WTC11 (cell line): ENCODE measurements around the gene C19orf73. TPM values are rescaled to one million over a fixed set of nuclear protein-coding genes. Genes with fewer than 3 reads are reported as not detected.
A peak's percentile ranks its signal among the peaks of the same experiment; 100 is the strongest.

ENCODE experiments used
- AR ChIP-seq: fragments of 250-450 bp; sonication (Bioruptor Pico); IDR thresholded peaks from 2 replicates; pipeline ENCODE4 v1.9.0; 2021; ENCODE audit warnings: mild to moderate bottlenecking
- ATF6 ChIP-seq: sonication (generic); formaldehyde crosslinking; IDR thresholded peaks from 2 replicates; pipeline ENCODE4 v1.8.1; 2023; ENCODE audit warnings: mild to moderate bottlenecking, missing genetic modification reagents
- CDX4 ChIP-seq: fragments of 250-450 bp; sonication (Bioruptor Pico); IDR thresholded peaks from 2 replicates; pipeline ENCODE4 v1.9.0; 2021; ENCODE audit warnings: moderate library complexity, mild to moderate bottlenecking, inconsistent platforms, borderline replicate concordance
- EMX1 ChIP-seq: fragments of 250-450 bp; sonication (Bioruptor Pico); IDR thresholded peaks from 2 replicates; pipeline ENCODE4 v1.8.0; 2021; ENCODE audit warnings: mild to moderate bottlenecking
- ESRRA ChIP-seq: sonication (generic); formaldehyde crosslinking; IDR thresholded peaks from 2 replicates; pipeline ENCODE4 v1.8.1; 2022; ENCODE audit warnings: mild to moderate bottlenecking, missing genetic modification reagents, borderline replicate concordance
- ETV6 ChIP-seq: sonication (generic); formaldehyde crosslinking; IDR thresholded peaks from 2 replicates; pipeline ENCODE4 v1.8.1; 2022; ENCODE audit warnings: mild to moderate bottlenecking, missing genetic modification reagents
- FOXJ3 ChIP-seq: sonication (generic); formaldehyde crosslinking; IDR thresholded peaks from 2 replicates; pipeline ENCODE4 v1.9.0; 2021; ENCODE audit warnings: missing genetic modification reagents, mild to moderate bottlenecking, borderline replicate concordance
- GABPB1 ChIP-seq: sonication (generic); formaldehyde crosslinking; IDR thresholded peaks from 2 replicates; pipeline ENCODE4 v1.8.1; 2023; ENCODE audit warnings: mild to moderate bottlenecking, missing genetic modification reagents
- JUN ChIP-seq: sonication (generic); formaldehyde crosslinking; IDR thresholded peaks from 2 replicates; pipeline ENCODE4 v1.8.0; 2023; ENCODE audit warnings: mild to moderate bottlenecking, missing genetic modification reagents
- MYBL2 ChIP-seq: sonication (generic); formaldehyde crosslinking; IDR thresholded peaks from 2 replicates; pipeline ENCODE4 v1.8.1; 2023; ENCODE audit warnings: mild to moderate bottlenecking, moderate library complexity, missing genetic modification reagents
- NFYB ChIP-seq: sonication (generic); formaldehyde crosslinking; conservative IDR thresholded peaks from 2 replicates; pipeline ENCODE4 v1.8.0; 2022; ENCODE audit warnings: low read depth, missing genetic modification reagents
- NR1H2 ChIP-seq: sonication (generic); formaldehyde crosslinking; IDR thresholded peaks from 2 replicates; pipeline ENCODE4 v1.9.0; 2021; ENCODE audit warnings: mild to moderate bottlenecking, moderate library complexity, missing genetic modification reagents
- NR3C1 ChIP-seq: sonication (generic); formaldehyde crosslinking; conservative IDR thresholded peaks from 2 replicates; pipeline ENCODE4 v1.8.1; 2023; ENCODE audit warnings: low read depth, mild to moderate bottlenecking, missing genetic modification reagents
- PRRX2 ChIP-seq: fragments of 250-450 bp; sonication (Bioruptor Pico); IDR thresholded peaks from 2 replicates; pipeline ENCODE4 v1.8.0; 2021; ENCODE audit warnings: mild to moderate bottlenecking
- RELA ChIP-seq: sonication (generic); formaldehyde crosslinking; IDR thresholded peaks from 2 replicates; pipeline ENCODE4 v1.8.1; 2022; ENCODE audit warnings: missing genetic modification reagents, mild to moderate bottlenecking, borderline replicate concordance
- SMAD4 ChIP-seq: sonication (generic); formaldehyde crosslinking; IDR thresholded peaks from 2 replicates; pipeline ENCODE4 v1.8.0; 2022; ENCODE audit warnings: mild to moderate bottlenecking, missing genetic modification reagents
- SOX15 ChIP-seq: fragments of 250-450 bp; sonication (Bioruptor Pico); IDR thresholded peaks from 2 replicates; pipeline ENCODE4 v1.9.0; 2021; ENCODE audit warnings: mild to moderate bottlenecking
- SP1 ChIP-seq: sonication (generic); formaldehyde crosslinking; conservative IDR thresholded peaks from 2 replicates; pipeline ENCODE4 v1.8.1; 2022; ENCODE audit warnings: missing genetic modification reagents
- ZNF121 ChIP-seq: sonication (generic); formaldehyde crosslinking; IDR thresholded peaks from 2 replicates; pipeline ENCODE4 v1.8.0; 2023; ENCODE audit warnings: missing genetic modification reagents
- ZNF416 ChIP-seq: fragments of 250-450 bp; sonication (Bioruptor Pico); IDR thresholded peaks from 2 replicates; pipeline ENCODE4 v1.9.0; 2021; ENCODE audit warnings: mild to moderate bottlenecking, inconsistent platforms
- ZNF423 ChIP-seq: fragments of 250-450 bp; sonication (Bioruptor Pico); IDR thresholded peaks from 2 replicates; pipeline ENCODE4 v2.1.2; 2022; ENCODE audit warnings: mild to moderate bottlenecking, moderate library complexity
- total RNA-seq: library from RNA; stranded (reverse); gene quantifications from 3 replicates; pipeline ENCODE4 v1.2.3, GENCODE V29; 2021
- TF ChIP-seq, protein P1 (sequence below): sonication (generic); formaldehyde crosslinking; IDR thresholded peaks from 2 replicates; pipeline ENCODE4 v1.8.1; 2022; ENCODE audit warnings: low read depth, mild to moderate bottlenecking, moderate library complexity, missing genetic modification reagents, borderline replicate concordance
- TF ChIP-seq, protein P2 (sequence below): sonication (generic); formaldehyde crosslinking; IDR thresholded peaks from 2 replicates; pipeline ENCODE4 v1.8.1; 2023; ENCODE audit warnings: mild to moderate bottlenecking, missing genetic modification reagents, moderate library complexity
- TF ChIP-seq, protein P3 (sequence below): sonication (generic); formaldehyde crosslinking; IDR thresholded peaks from 2 replicates; pipeline ENCODE4 v1.8.0; 2023; ENCODE audit warnings: missing genetic modification reagents
- TF ChIP-seq, protein P4 (sequence below): sonication (generic); formaldehyde crosslinking; IDR thresholded peaks from 2 replicates; pipeline ENCODE4 v1.8.0; 2023; ENCODE audit warnings: missing genetic modification reagents, mild to moderate bottlenecking, borderline replicate concordance
- TF ChIP-seq, protein P5 (sequence below): fragments of 250-450 bp; sonication (Bioruptor Pico); IDR thresholded peaks from 2 replicates; pipeline ENCODE4 v1.9.0; 2021; ENCODE audit warnings: mild to moderate bottlenecking

C19orf73 gene
- total RNA-seq, 1 experiment from 2014 or later, result 3.2 TPM

DNA sequence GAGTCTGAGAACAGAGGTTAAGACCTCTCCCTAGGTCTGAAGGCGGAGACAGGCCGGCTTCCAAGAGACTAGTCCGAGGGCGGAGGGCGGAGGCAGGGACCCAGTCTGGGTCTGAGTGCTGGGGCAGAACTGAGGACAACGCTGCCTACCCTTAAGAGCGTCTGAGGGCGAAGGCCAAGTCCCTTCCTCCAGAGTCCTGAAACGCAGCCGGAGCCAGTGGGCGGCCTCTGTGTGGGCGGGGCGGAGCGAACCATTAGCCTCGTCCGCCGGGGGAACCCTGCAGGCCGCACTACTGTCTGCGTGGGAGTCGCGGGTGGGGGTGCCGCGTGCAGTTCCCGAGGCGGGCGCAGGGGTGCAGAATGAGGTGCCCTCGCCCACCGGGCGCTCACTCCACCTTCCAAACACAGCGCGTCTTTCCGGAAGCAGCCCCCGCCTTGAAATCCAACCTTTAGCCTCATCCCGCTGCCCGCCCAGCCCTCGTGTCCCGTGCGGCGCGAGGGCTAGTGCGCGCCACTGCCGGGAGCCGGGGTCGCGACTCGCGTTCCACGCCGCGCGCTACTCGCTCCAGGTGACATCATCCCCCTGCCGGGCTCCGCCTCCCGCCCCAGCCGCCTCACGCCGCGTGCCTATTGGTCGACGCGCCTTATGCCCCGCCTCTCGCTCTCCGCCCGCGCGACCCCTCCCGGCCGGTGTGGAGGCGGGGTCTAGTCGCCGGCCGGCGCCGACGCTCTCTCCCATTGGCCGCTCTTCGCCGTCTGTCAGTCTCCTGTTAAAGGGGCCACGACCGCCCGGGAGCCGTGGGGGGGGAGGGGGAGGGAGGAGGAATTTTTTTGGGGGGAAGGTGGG lies at the start of gene C19orf73 (continued):
- TF ChIP-seq SMAD4 (CRISPR knock-in tag), result no peak
- 0 out of 2 replicates have a peak, but pooled peaks have one; percentile 47 for TF ChIP-seq MYBL2 (CRISPR knock-in tag)
- 0 out of 2 replicates have a peak, but pooled peaks have one; percentile 7 for TF ChIP-seq ETV6
- no peak for TF ChIP-seq NR3C1 (CRISPR knock-in tag)
- no peak for TF ChIP-seq SOX15 (CRISPR knock-in tag)
- no peak for TF ChIP-seq ZNF423 (CRISPR knock-in tag)
- peak; percentile 89 for TF ChIP-seq SP1 (CRISPR knock-in tag)
- 0 out of 2 replicates have a peak, but pooled peaks have one; percentile 69 for TF ChIP-seq PRRX2
- TF ChIP-seq NR1H2 (CRISPR knock-in tag), result no peak
- TF ChIP-seq, protein P1, sequence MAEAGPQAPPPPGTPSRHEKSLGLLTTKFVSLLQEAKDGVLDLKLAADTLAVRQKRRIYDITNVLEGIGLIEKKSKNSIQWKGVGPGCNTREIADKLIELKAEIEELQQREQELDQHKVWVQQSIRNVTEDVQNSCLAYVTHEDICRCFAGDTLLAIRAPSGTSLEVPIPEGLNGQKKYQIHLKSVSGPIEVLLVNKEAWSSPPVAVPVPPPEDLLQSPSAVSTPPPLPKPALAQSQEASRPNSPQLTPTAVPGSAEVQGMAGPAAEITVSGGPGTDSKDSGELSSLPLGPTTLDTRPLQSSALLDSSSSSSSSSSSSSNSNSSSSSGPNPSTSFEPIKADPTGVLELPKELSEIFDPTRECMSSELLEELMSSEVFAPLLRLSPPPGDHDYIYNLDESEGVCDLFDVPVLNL (CRISPR knock-in tag), result no peak; the same call in 1 of the 2 replicates
- no peak for TF ChIP-seq JUN (CRISPR knock-in tag)
- no peak for TF ChIP-seq ZNF416 (CRISPR knock-in tag)
- no peak for TF ChIP-seq EMX1 (CRISPR knock-in tag)
- TF ChIP-seq, protein P2, sequence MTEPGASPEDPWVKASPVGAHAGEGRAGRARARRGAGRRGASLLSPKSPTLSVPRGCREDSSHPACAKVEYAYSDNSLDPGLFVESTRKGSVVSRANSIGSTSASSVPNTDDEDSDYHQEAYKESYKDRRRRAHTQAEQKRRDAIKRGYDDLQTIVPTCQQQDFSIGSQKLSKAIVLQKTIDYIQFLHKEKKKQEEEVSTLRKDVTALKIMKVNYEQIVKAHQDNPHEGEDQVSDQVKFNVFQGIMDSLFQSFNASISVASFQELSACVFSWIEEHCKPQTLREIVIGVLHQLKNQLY (CRISPR knock-in tag), result no peak
- no peak for TF ChIP-seq AR (CRISPR knock-in tag)
- TF ChIP-seq, protein P3, sequence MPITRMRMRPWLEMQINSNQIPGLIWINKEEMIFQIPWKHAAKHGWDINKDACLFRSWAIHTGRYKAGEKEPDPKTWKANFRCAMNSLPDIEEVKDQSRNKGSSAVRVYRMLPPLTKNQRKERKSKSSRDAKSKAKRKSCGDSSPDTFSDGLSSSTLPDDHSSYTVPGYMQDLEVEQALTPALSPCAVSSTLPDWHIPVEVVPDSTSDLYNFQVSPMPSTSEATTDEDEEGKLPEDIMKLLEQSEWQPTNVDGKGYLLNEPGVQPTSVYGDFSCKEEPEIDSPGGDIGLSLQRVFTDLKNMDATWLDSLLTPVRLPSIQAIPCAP (CRISPR knock-in tag), result no peak
- TF ChIP-seq GABPB1 (CRISPR knock-in tag), result peak; percentile 77; the same call in 1 of the 2 replicates
- no peak for TF ChIP-seq ZNF121 (CRISPR knock-in tag)
- TF ChIP-seq, protein P4, sequence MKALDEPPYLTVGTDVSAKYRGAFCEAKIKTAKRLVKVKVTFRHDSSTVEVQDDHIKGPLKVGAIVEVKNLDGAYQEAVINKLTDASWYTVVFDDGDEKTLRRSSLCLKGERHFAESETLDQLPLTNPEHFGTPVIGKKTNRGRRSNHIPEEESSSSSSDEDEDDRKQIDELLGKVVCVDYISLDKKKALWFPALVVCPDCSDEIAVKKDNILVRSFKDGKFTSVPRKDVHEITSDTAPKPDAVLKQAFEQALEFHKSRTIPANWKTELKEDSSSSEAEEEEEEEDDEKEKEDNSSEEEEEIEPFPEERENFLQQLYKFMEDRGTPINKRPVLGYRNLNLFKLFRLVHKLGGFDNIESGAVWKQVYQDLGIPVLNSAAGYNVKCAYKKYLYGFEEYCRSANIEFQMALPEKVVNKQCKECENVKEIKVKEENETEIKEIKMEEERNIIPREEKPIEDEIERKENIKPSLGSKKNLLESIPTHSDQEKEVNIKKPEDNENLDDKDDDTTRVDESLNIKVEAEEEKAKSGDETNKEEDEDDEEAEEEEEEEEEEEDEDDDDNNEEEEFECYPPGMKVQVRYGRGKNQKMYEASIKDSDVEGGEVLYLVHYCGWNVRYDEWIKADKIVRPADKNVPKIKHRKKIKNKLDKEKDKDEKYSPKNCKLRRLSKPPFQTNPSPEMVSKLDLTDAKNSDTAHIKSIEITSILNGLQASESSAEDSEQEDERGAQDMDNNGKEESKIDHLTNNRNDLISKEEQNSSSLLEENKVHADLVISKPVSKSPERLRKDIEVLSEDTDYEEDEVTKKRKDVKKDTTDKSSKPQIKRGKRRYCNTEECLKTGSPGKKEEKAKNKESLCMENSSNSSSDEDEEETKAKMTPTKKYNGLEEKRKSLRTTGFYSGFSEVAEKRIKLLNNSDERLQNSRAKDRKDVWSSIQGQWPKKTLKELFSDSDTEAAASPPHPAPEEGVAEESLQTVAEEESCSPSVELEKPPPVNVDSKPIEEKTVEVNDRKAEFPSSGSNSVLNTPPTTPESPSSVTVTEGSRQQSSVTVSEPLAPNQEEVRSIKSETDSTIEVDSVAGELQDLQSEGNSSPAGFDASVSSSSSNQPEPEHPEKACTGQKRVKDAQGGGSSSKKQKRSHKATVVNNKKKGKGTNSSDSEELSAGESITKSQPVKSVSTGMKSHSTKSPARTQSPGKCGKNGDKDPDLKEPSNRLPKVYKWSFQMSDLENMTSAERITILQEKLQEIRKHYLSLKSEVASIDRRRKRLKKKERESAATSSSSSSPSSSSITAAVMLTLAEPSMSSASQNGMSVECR (CRISPR knock-in tag), result peak; percentile 77; the same call in 1 of the 2 replicates
- TF ChIP-seq FOXJ3 (CRISPR knock-in tag), result no peak
- TF ChIP-seq, protein P5, sequence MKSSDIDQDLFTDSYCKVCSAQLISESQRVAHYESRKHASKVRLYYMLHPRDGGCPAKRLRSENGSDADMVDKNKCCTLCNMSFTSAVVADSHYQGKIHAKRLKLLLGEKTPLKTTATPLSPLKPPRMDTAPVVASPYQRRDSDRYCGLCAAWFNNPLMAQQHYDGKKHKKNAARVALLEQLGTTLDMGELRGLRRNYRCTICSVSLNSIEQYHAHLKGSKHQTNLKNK (CRISPR knock-in tag), result no peak
- TF ChIP-seq ATF6, result no peak
- 0 out of 2 replicates have a peak, but pooled peaks have one; percentile 49 for TF ChIP-seq RELA (CRISPR knock-in tag)
- TF ChIP-seq CDX4 (CRISPR knock-in tag), result no peak
- no peak; the same call in 1 of the 2 replicates for TF ChIP-seq ESRRA (CRISPR knock-in tag)
- TF ChIP-seq NFYB (CRISPR knock-in tag), result peak; percentile 70
